ENCODE measurements around the gene NMBR.

NMBR gene

GRCh38 chr6:142048593-142048980, 98.3 kb downstream of the NMBR start:
- Histone ChIP-seq H3K27me3 (ENCODE audit: insufficient read depth, low read depth, severe bottlenecking) (no peaks in the 10 kb centered on the region), H3K4me3 (ENCODE audit: low read depth, low read length) (no peak overlapping the region), H3K36me3 (no peaks in the 10 kb centered on the region), H3K27ac (no peak overlapping the region), H3K9me3 (ENCODE audit: severe bottlenecking) (no peaks in the 10 kb centered on the region)
- no peak for TF ChIP-seq CTCF (IDR thresholded peaks at IDR 0.05; ENCODE audit: low read depth, low read length)
- DNase-seq, result no peak

GRCh38 chr6:142047934-142048592, 98.9 kb downstream of the NMBR start:
- no peak for TF ChIP-seq CTCF (IDR thresholded peaks at IDR 0.05; ENCODE audit: low read depth, low read length)
- Histone ChIP-seq H3K27me3 (ENCODE audit: insufficient read depth, low read depth, severe bottlenecking) (no peaks in the 10 kb centered on the region), H3K27ac (no peak overlapping the region), H3K4me3 (ENCODE audit: low read depth, low read length) (no peak overlapping the region), H3K36me3 (no peaks in the 10 kb centered on the region), H3K9me3 (ENCODE audit: severe bottlenecking) (no peaks in the 10 kb centered on the region)
- no peak for DNase-seq

- no peak for DNase-seq
- H3K36me3 ChIP-seq, result no peaks in the 10 kb centered on the region
These were observed 101.3 kb downstream of the NMBR start for GRCh38 chr6:142045380-142046278.

GRCh38 chr6:142035890-142036289, 111.0 kb downstream of the NMBR start:
- Histone ChIP-seq H3K27me3 (ENCODE audit: insufficient read depth, low read depth, severe bottlenecking) (no peaks in the 10 kb centered on the region), H3K9me3 (ENCODE audit: severe bottlenecking) (no peaks in the 10 kb centered on the region), H3K27ac (no peak overlapping the region), H3K4me3 (ENCODE audit: low read depth, low read length) (no peak overlapping the region), H3K36me3 (no peaks in the 10 kb centered on the region)
- no peak for DNase-seq
- TF ChIP-seq CTCF (IDR thresholded peaks at IDR 0.05; ENCODE audit: low read depth, low read length), result no peak

More at GRCh38 chr6:142045380-142046278, 101.3 kb downstream of the NMBR start:
- Histone ChIP-seq H3K27me3 (ENCODE audit: insufficient read depth, low read depth, severe bottlenecking) (peaks cover 4% of the 10 kb centered on the region), H3K9me3 (ENCODE audit: severe bottlenecking) (no peaks in the 10 kb centered on the region), H3K4me3 (ENCODE audit: low read depth, low read length) (no peak overlapping the region), H3K27ac (no peak overlapping the region)
- no peak for TF ChIP-seq CTCF (IDR thresholded peaks at IDR 0.05; ENCODE audit: low read depth, low read length)

GRCh38 chr6:142031035-142031434, 115.9 kb downstream of the NMBR start:
- Histone ChIP-seq H3K9me3 (ENCODE audit: severe bottlenecking) (no peaks in the 10 kb centered on the region), H3K4me3 (ENCODE audit: low read depth, low read length) (no peak overlapping the region), H3K36me3 (no peaks in the 10 kb centered on the region), H3K27me3 (ENCODE audit: insufficient read depth, low read depth, severe bottlenecking) (no peaks in the 10 kb centered on the region), H3K27ac (no peak overlapping the region)
- no peak for DNase-seq
- TF ChIP-seq CTCF (IDR thresholded peaks at IDR 0.05; ENCODE audit: low read depth, low read length), result no peak

Data from WERI-Rb-1 (cell line).